Chondrocyte (in vitro differentiated cells): ENCODE results near the gene SLC7A6OS. TPM values are rescaled to one million over a fixed set of nuclear protein-coding genes. Genes with fewer than 3 reads are reported as not detected.

Experiments
- DNase-seq: peaks from one replicate; pipeline ENCODE4 v3.0.0; 2021; ENCODE audit warnings: mixed read lengths, low spot score
- H3K27ac Mint-ChIP-seq: one replicate; pipeline ENCODE4 v1.8.0; 2021; ENCODE audit warnings: mild to moderate bottlenecking, moderate library complexity, mixed read lengths; ENCODE audit not compliant: unreplicated experiment
- H3K27me3 Mint-ChIP-seq: 2 replicates; pipeline ENCODE4 v1.8.0; 2021; ENCODE audit warnings: low read depth, mixed read lengths
- H3K36me3 Mint-ChIP-seq: 2 replicates; pipeline ENCODE4 v1.8.0; 2021; ENCODE audit warnings: low read depth, mixed read lengths
- H3K4me1 Mint-ChIP-seq: 2 replicates; pipeline ENCODE4 v1.8.0; 2021; ENCODE audit warnings: low read depth, mild to moderate bottlenecking, mixed read lengths
- H3K4me3 Mint-ChIP-seq: one replicate; pipeline ENCODE4 v1.8.0; 2021; ENCODE audit warnings: mild to moderate bottlenecking, moderate library complexity, mixed read lengths; ENCODE audit not compliant: unreplicated experiment
- H3K9me3 Mint-ChIP-seq: 2 replicates; pipeline ENCODE4 v1.8.0; 2021; ENCODE audit warnings: low read depth, mixed read lengths
- total RNA-seq: library from RNA; stranded (reverse); gene quantifications from 3 replicates; pipeline ENCODE4 v1.2.1, GENCODE V29; 2021
- TF ChIP-seq, protein P1 (sequence below): fragments of 200-600 bp; sonication (generic); IDR thresholded peaks from 2 replicates; pipeline ENCODE4 v1.5.0; 2021; ENCODE audit warnings: antibody characterized with exemption, mild to moderate bottlenecking, moderate library complexity

SLC7A6OS gene
- total RNA-seq, 1 donor from 2014 or later = 9.5 TPM

DNA sequence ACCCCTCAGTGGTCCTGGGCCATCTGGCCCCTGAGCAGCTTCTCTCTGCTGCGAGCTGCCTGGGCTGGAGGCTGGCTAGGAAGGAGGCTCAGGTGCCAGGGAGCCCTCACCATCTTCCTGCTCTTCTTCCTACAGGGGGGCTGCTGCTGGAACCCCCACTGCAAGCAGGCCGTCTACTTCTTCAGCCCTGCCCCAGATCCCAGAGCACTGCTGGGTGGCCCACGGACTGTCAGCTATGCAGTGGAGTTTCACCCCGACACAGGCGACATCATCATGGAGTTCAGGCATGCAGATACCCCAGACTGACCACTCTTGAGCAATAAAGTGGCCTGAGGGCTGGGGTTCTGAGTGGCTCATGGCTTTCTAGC lies 46.2 kb upstream of the SLC7A6OS start:
- TF ChIP-seq, protein P1, sequence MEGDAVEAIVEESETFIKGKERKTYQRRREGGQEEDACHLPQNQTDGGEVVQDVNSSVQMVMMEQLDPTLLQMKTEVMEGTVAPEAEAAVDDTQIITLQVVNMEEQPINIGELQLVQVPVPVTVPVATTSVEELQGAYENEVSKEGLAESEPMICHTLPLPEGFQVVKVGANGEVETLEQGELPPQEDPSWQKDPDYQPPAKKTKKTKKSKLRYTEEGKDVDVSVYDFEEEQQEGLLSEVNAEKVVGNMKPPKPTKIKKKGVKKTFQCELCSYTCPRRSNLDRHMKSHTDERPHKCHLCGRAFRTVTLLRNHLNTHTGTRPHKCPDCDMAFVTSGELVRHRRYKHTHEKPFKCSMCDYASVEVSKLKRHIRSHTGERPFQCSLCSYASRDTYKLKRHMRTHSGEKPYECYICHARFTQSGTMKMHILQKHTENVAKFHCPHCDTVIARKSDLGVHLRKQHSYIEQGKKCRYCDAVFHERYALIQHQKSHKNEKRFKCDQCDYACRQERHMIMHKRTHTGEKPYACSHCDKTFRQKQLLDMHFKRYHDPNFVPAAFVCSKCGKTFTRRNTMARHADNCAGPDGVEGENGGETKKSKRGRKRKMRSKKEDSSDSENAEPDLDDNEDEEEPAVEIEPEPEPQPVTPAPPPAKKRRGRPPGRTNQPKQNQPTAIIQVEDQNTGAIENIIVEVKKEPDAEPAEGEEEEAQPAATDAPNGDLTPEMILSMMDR = no peak

DNA sequence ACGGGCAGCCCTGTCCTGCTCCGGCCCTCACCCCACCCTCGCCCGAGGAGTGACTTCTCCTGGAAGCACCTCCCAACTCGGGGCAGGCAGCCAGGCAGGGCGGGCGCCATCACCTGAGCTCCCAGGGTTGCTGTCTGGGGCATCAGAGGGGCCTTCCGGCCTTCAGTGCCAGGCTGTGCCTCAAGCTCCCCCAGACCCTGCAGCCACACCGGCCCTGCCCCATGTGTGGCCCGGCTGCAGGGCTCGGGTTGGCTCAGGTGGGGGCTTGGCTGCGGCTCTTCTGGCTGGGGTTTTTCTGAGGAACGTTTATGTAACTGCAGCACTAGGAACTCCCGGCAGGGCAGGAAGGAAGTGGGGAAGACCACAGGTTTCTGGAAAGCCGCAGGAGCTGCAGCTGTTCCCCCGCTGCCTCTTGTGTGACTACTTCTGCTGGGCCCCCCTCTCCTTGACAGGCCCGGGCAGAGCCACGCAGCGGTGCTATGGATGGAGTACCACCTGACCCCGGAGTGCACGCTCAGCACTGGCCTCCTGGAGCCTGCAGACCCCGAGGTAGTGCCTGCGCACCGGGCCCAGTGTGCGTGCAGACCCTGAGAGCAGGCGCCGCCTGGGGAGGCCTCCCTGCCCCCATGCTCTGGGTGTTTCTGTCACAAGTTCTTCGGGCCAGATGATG lies 45.6 kb upstream of the SLC7A6OS start:
- H3K27me3 Mint-ChIP-seq = no peaks in the 10 kb centered on the region
- H3K4me1 Mint-ChIP-seq = no peaks in the 10 kb centered on the region
- TF ChIP-seq, protein P1 = no peak
- H3K4me3 Mint-ChIP-seq = no peak overlapping the region
- H3K36me3 Mint-ChIP-seq = peaks cover 23% of the 10 kb centered on the region
- H3K27ac Mint-ChIP-seq = no peak overlapping the region
- DNase-seq = no peak
- no peaks in the 10 kb centered on the region for H3K9me3 Mint-ChIP-seq

More for the DNA sequence above, 46.2 kb upstream of the SLC7A6OS start:
- no peaks in the 10 kb centered on the region for H3K9me3 Mint-ChIP-seq
- no peaks in the 10 kb centered on the region for H3K27me3 Mint-ChIP-seq
- no peaks in the 10 kb centered on the region for H3K4me1 Mint-ChIP-seq
- no peak for DNase-seq
- no peak overlapping the region for H3K27ac Mint-ChIP-seq
- no peak overlapping the region for H3K4me3 Mint-ChIP-seq
- peaks cover 21% of the 10 kb centered on the region for H3K36me3 Mint-ChIP-seq

DNA sequence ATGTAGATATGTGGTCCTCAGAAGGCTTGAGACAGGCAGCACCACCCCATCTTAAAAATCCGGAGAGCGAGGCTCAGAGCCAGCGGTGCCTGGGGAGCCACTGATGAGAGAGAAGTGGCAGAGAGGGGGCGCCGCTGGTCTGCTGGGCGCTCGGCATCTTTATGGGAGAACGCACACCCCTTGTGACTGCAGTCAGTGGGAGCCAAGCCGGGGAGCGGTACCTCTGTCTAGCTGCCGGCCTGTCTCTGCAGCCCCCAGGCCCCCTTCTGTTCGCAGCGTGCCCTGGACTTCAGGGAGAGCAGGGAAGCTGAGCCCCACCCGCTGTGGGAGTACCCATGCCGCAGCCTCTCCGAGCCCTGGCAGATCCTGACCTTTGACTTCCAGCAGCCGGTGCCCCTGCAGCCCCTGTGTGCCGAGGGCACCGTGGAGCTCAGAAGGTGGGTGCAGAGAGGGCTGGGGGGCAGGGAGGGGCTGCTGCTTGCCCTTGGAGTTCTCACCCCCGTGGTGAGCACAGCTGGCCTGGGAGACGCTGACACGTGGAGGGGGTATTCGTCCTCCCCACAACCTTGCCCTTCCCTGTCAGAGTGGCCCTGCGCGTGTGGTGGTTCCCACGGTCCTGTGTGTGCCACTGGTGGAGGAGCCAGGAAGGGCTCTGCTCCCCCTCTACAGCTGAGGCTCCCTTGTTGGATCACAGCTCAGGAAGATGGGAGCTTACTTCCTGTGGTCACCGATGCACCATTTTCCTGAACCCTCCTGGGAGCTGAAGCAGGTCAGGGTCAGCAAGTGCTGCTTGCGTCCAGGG lies 44.9 kb upstream of the SLC7A6OS start:
- no peaks in the 10 kb centered on the region for H3K27me3 Mint-ChIP-seq

DNA sequence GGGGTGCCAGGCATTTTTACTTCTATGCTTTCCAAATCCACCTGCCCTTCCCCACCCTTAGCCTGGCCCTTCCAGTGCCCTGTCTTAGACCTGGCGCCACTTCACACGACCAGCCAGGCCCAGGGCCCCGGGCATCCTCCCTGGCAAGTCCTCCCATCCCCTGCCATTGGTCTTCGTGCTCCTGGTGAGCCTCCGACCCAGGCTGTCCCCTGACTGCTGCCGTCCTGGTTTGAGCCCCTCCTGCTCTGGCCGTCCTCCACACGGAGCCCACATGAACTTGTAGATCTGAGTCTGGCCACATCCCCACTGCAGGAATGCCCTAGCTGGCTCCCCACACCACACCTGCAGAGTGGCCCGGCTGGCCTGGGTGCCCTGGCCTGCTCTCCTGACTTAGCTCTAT lies 44.1 kb upstream of the SLC7A6OS start:
- Mint-ChIP-seq H3K27ac (no peak overlapping the region), H3K9me3 (no peaks in the 10 kb centered on the region), H3K36me3 (peaks cover 24% of the 10 kb centered on the region), H3K4me1 (no peaks in the 10 kb centered on the region), H3K27me3 (no peaks in the 10 kb centered on the region), H3K4me3 (no peak overlapping the region)
- DNase-seq = no peak
- TF ChIP-seq, protein P1 = no peak

More for the DNA sequence above, 44.9 kb upstream of the SLC7A6OS start:
- Mint-ChIP-seq H3K4me3 (no peak overlapping the region), H3K9me3 (no peaks in the 10 kb centered on the region), H3K27ac (no peak overlapping the region), H3K4me1 (no peaks in the 10 kb centered on the region), H3K36me3 (peaks cover 23% of the 10 kb centered on the region)
- DNase-seq = no peak
- TF ChIP-seq, protein P1 = peak; percentile 38

DNA sequence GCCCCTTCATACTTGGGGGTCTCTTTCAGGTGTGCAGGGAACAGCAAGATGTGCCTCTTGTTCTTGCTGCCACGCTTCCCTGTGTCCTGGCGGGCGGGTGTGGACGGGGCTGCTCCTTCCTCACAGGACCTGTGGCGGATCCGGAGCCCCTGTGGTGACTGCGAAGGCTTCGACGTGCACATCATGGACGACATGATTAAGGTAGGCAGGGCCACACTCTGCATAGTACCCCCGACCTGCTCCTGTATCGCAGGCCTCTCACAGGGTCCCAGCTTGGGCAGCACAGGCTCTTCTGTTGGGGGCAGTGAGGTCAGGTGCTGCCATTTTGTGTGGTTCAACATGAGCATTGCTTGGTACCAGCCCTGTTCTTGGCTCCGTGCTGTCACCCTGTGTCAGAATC lies 42.6 kb upstream of the SLC7A6OS start:
- H3K9me3 Mint-ChIP-seq = no peaks in the 10 kb centered on the region
- no peak overlapping the region for H3K27ac Mint-ChIP-seq
- peak; percentile 85 for DNase-seq
- peaks cover 34% of the 10 kb centered on the region for H3K36me3 Mint-ChIP-seq
- no peaks in the 10 kb centered on the region for H3K27me3 Mint-ChIP-seq
- H3K4me3 Mint-ChIP-seq = no peak overlapping the region
- no peaks in the 10 kb centered on the region for H3K4me1 Mint-ChIP-seq
- TF ChIP-seq, protein P1 = no peak
